ENCODE data around the gene IFT122. TPM values are rescaled to one million over a fixed set of nuclear protein-coding genes. Genes with fewer than 3 reads are reported as not detected.

Gene IFT122
- total and polyA plus RNA-seq, 2 of the 4 experiments (the other 2 are of a cell fraction) = 16.8 to 28.0 TPM

GRCh38 chr3:129481766-129482332, 41.8 kb downstream of the IFT122 start:
- Histone ChIP-seq H3K18ac (ENCODE audit: low read depth, low read length) (no peak overlapping the region), H3K56ac (ENCODE audit: extremely low read depth, insufficient read depth, low read length) (no peak overlapping the region), H3K4me3 (ENCODE audit: insufficient read depth, low read depth, low read length) (no peak overlapping the region), H4K20me1 (ENCODE audit: insufficient read depth, low read length) (peaks cover 9% of the 10 kb centered on the region), H3K27me3 (ENCODE audit: control insufficient read depth, insufficient read depth, low read length) (no peaks in the 10 kb centered on the region), H2AK5ac (ENCODE audit: low read depth, low read length) (no peak overlapping the region), H4K8ac (ENCODE audit: low read depth in 2 of 2, low read length in 2 of 2) (no peak overlapping the region), H4K5ac (ENCODE audit: low read depth, low read length) (no peak overlapping the region), H3K36me3 (ENCODE audit: control insufficient read depth, insufficient read depth, low read length) (peaks cover 13% of the 10 kb centered on the region; the same call in 1 of the 2 replicates), H2BK5ac (ENCODE audit: low read depth, low read length, poor library complexity, severe bottlenecking) (no peak overlapping the region), H2AK9ac (replicated peaks; ENCODE audit: low read depth, low read length, poor library complexity) (no peak overlapping the region), H3K14ac (replicated peaks; ENCODE audit: low read depth, low read length) (no peak overlapping the region), H3K9me1 (ENCODE audit: insufficient read depth, low read length) (peaks cover 20% of the 10 kb centered on the region), H3K23ac (ENCODE audit: low read depth, low read length) (no peak overlapping the region), H3K4me1 (ENCODE audit: control insufficient read depth, insufficient read depth, low read length) (peaks cover 17% of the 10 kb centered on the region), H2BK20ac (ENCODE audit: low read depth, low read length) (no peak overlapping the region), H2BK15ac (ENCODE audit: low read depth, low read length) (no peak overlapping the region), H3K27ac (ENCODE audit: insufficient read depth, low read length) (no peak overlapping the region), H3K4me2 (ENCODE audit: low read depth, low read length) (no peak overlapping the region), H2AFZ (replicated peaks; ENCODE audit: low read length, poor library complexity) (no peak overlapping the region), H2BK120ac (ENCODE audit: low read depth, low read length) (no peak overlapping the region), H4K91ac (ENCODE audit: insufficient read depth, low read depth, low read length) (no peak overlapping the region), H3K9ac (ENCODE audit: low read depth, low read length) (no peak overlapping the region), H3K9me3 (ENCODE audit: control insufficient read depth, insufficient read depth, low read length) (no peaks in the 10 kb centered on the region), H3K4ac (ENCODE audit: low read depth, low read length) (no peak overlapping the region), H3K79me1 (ENCODE audit: low read depth in 1 of 2, low read length in 2 of 2) (no peaks in the 10 kb centered on the region)
- DNase-seq = no peak
- in situ Hi-C loops (cut with MboI; ENCODE audit: low sequenced_read_pairs) = loop anchor here (5.0 kb wide), 1 partner anchor 95 kb away; no protein-coding TSS in a partner anchor
- POLR2A ChIA-PET (ENCODE audit: unreplicated experiment) = no interaction called here
- CTCF ChIA-PET = no interaction called here
- intact Hi-C loops (cut with micrococcal nuclease) = no loop called here
- dilution Hi-C loops (cut with HindIII; ENCODE audit: low sequenced_read_pairs, unreplicated experiment) = no loop called here
- no TSS peak for BruUV-seq (replicated peaks)
- WGBS, 2 experiments (ENCODE audit: extremely low coverage in 2 of 2, insufficient read length in 1 of 2) = 83% methylated on average over 1 of the region's 12 CpGs; no CpG with 5 or more reads in 1 of the 2 experiments
- no peak for ATAC-seq (ENCODE audit: low read depth)
- TF ChIP-seq CEBPB (IDR thresholded peaks at IDR 0.05; ENCODE audit: low read depth, low read length) = no peak
- TF ChIP-seq BHLHE40 (IDR thresholded peaks at IDR 0.05; ENCODE audit: low read depth, low read length) = no peak
- TF ChIP-seq MAZ (IDR thresholded peaks at IDR 0.05; ENCODE audit: borderline replicate concordance, low read depth, low read length) = no peak
- no peak for TF ChIP-seq RAD21 (IDR thresholded peaks at IDR 0.05; ENCODE audit: low read length)
- TF ChIP-seq ELK1 (IDR thresholded peaks at IDR 0.05; ENCODE audit: borderline replicate concordance, low read depth, low read length) = no peak
- no peak for TF ChIP-seq RCOR1 (IDR thresholded peaks at IDR 0.05; ENCODE audit: insufficient replicate concordance, low read length)
- no peak for TF ChIP-seq MXI1 (IDR thresholded peaks at IDR 0.05; ENCODE audit: borderline replicate concordance, low read depth, low read length)
- TF ChIP-seq RFX5 (IDR thresholded peaks at IDR 0.05; ENCODE audit: low read depth, low read length) = no peak
- no peak for TF ChIP-seq FOS (IDR thresholded peaks at IDR 0.05; ENCODE audit: low read depth, low read length)
- TF ChIP-seq SMC3 (IDR thresholded peaks at IDR 0.05; ENCODE audit: low read depth, low read length) = no peak
- TF ChIP-seq NFE2L2 (IDR thresholded peaks at IDR 0.05; ENCODE audit: low read depth, low read length) = no peak
- no peak for TF ChIP-seq MAFK (IDR thresholded peaks at IDR 0.05; ENCODE audit: low read depth, low read length)
- no peak for TF ChIP-seq POLR2A (IDR thresholded peaks at IDR 0.05; ENCODE audit: low read depth, low read length)
- TF ChIP-seq CHD1 (IDR thresholded peaks at IDR 0.05; ENCODE audit: low read depth, low read length) = no peak
- TF ChIP-seq USF2 (IDR thresholded peaks at IDR 0.05; ENCODE audit: low read depth, low read length) = no peak
- no peak for TF ChIP-seq CTCF (conservative IDR thresholded peaks at IDR 0.05; ENCODE audit: low read depth, low read length)

All from IMR-90 (cell line).